ENCODE results near the gene PPARG.

The PPARG gene

GRCh38 chr3:12353796-12354525 lies 65.1 kb downstream of the PPARG start:
- TF ChIP-seq CTCF (IDR thresholded peaks at IDR 0.05; ENCODE audit: extremely low read depth, missing control alignments) = no peak
- DNase-seq (ENCODE audit: low spot score) = no peak

- TF ChIP-seq CTCF (IDR thresholded peaks at IDR 0.05; ENCODE audit: extremely low read depth, missing control alignments) = no peak
- DNase-seq (ENCODE audit: low spot score) = no peak
Measured at GRCh38 chr3:12356175-12356574, 67.3 kb downstream of the PPARG start.

- TF ChIP-seq CTCF (IDR thresholded peaks at IDR 0.05; ENCODE audit: extremely low read depth, missing control alignments) = no peak
- no peak for DNase-seq (ENCODE audit: low spot score)
Measured at GRCh38 chr3:12356996-12357395, 68.1 kb downstream of the PPARG start.

- TF ChIP-seq CTCF (IDR thresholded peaks at IDR 0.05; ENCODE audit: extremely low read depth, missing control alignments) = no peak
- no peak for DNase-seq (ENCODE audit: low spot score)
Measured at GRCh38 chr3:12357456-12357855, 68.6 kb downstream of the PPARG start.

GRCh38 chr3:12363397-12364195 lies 74.7 kb downstream of the PPARG start:
- TF ChIP-seq CTCF (IDR thresholded peaks at IDR 0.05; ENCODE audit: extremely low read depth, missing control alignments) = no peak
- DNase-seq (ENCODE audit: low spot score) = no peak

GRCh38 chr3:12367346-12367745 lies 78.5 kb downstream of the PPARG start:
- TF ChIP-seq CTCF (IDR thresholded peaks at IDR 0.05; ENCODE audit: extremely low read depth, missing control alignments) = no peak
- no peak for DNase-seq (ENCODE audit: low spot score)

GRCh38 chr3:12369029-12369428 lies 80.2 kb downstream of the PPARG start:
- DNase-seq (ENCODE audit: low spot score) = no peak
- no peak for TF ChIP-seq CTCF (IDR thresholded peaks at IDR 0.05; ENCODE audit: extremely low read depth, missing control alignments)

Measured in GM20000 (cell line).